ENCODE data around the gene GMPPA.

The GMPPA gene

DNA sequence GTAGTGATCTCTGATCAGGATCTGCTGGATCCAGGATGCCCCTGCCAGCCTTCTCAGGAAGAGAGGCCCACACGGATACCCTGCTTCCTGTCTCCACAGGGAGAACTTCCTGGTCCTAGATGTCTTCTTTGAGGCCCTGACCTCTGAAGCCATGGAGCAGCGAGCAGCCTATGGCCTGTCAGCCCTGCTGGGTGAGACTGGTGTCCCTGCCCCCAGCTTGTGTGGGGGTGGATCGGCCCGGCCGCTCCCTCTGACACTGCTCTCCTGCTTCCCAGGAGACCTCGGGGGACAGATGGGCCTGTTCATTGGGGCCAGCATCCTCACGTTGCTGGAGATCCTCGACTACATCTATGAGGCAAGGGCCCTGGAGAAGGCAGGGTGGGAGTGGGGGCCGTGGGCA, 38.3 kb downstream of the GMPPA start:
- H3K9me3 ChIP-seq (ENCODE audit: control insufficient read depth, low read length) = no peaks in the 10 kb centered on the region
- TF ChIP-seq, protein P1, sequence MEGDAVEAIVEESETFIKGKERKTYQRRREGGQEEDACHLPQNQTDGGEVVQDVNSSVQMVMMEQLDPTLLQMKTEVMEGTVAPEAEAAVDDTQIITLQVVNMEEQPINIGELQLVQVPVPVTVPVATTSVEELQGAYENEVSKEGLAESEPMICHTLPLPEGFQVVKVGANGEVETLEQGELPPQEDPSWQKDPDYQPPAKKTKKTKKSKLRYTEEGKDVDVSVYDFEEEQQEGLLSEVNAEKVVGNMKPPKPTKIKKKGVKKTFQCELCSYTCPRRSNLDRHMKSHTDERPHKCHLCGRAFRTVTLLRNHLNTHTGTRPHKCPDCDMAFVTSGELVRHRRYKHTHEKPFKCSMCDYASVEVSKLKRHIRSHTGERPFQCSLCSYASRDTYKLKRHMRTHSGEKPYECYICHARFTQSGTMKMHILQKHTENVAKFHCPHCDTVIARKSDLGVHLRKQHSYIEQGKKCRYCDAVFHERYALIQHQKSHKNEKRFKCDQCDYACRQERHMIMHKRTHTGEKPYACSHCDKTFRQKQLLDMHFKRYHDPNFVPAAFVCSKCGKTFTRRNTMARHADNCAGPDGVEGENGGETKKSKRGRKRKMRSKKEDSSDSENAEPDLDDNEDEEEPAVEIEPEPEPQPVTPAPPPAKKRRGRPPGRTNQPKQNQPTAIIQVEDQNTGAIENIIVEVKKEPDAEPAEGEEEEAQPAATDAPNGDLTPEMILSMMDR (IDR thresholded peaks at IDR 0.05) = no peak
- no peak overlapping the region for H3K4me3 ChIP-seq (ENCODE audit: low read depth, low read length)
- H3K27ac ChIP-seq = no peak overlapping the region
- no peaks in the 10 kb centered on the region for H3K27me3 ChIP-seq (ENCODE audit: control insufficient read depth, insufficient read depth, low read length)
- H3K4me2 ChIP-seq (ENCODE audit: low read length) = no peak overlapping the region
- H3K4me1 ChIP-seq = peaks cover 16% of the 10 kb centered on the region
- H2AFZ ChIP-seq = no peak overlapping the region
- no peak overlapping the region for H3K9ac ChIP-seq
- H3K79me2 ChIP-seq = peaks cover 9% of the 10 kb centered on the region
- no peaks in the 10 kb centered on the region for H3K36me3 ChIP-seq (ENCODE audit: control insufficient read depth, insufficient read depth, low read length)

DNA sequence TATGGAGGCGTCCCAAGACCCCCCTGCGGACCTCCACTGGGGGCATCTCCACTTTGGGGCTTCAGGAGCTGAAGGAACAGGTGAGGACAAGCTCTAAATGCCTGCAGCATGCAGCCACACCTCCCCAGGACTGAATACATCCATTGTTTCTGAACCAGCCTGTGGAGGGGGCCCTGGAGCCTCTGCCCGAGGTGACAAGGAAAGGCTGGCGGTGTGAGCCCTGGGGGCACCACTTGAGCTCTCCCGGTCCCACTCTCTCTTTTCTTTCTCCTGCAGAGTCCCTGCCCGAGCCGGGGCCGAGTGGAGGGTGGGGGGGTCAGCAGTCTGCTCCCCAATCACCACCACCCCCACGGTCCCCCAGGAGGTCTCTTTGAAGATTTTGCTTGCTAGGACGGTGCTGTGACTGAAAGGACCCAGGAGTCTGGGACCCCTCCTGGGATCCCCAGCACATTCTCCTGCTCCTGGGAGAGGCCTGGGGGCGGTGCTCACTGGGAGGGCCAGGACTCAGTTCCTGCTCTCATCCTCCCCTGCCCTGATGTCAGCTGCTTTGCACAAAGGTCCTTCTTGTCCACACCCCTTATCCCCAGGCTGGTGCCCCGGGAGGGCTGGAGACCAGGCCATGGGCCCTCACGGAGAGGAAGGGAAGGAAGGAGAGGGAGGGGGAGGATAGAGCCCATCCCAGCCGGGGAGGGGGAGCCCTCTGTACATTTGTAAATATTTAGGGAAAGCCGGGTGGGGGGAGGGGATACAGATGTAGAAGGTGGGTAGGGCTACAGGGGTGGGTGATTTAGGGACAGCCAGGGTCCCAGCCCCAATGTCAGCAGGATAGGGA, 39.2 kb downstream of the GMPPA start:
- Histone ChIP-seq H3K36me3 (ENCODE audit: control insufficient read depth, insufficient read depth, low read length) (no peaks in the 10 kb centered on the region), H2AFZ (no peak overlapping the region), H3K27me3 (ENCODE audit: control insufficient read depth, insufficient read depth, low read length) (no peaks in the 10 kb centered on the region), H3K9me3 (ENCODE audit: control insufficient read depth, low read length) (no peaks in the 10 kb centered on the region), H3K4me3 (ENCODE audit: low read depth, low read length) (no peak overlapping the region), H3K27ac (no peak overlapping the region), H3K4me2 (ENCODE audit: low read length) (no peak overlapping the region), H3K9ac (no peak overlapping the region), H3K4me1 (peaks cover 22% of the 10 kb centered on the region), H3K79me2 (peaks cover 9% of the 10 kb centered on the region)
- TF ChIP-seq, protein P1 (IDR thresholded peaks at IDR 0.05) = no peak

DNA sequence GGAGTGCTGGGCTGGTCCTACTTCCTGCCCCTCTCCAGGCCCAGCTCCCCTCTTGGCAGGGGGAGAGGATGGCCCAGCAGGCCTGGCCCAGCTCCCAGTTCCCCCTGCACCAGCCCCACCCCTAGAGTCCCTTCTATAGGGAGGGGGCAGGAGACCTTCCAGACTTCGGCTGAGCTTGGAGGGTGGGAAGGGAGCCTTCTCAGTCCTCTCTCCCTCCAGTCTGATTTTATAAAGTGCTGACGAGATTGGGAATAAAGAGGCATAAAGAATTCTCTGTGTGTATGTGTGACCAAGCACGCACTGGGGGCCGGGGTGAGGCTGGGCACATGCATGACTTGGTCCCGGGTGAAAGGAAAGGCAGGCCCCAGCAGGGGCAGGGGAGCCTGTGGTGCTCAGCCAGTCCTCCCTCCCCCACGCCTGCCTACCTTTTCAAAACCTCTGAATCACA, 39.8 kb downstream of the GMPPA start:
- Histone ChIP-seq H3K9me3 (ENCODE audit: control insufficient read depth, low read length) (no peaks in the 10 kb centered on the region), H3K27me3 (ENCODE audit: control insufficient read depth, insufficient read depth, low read length) (no peaks in the 10 kb centered on the region), H3K79me2 (peaks cover 9% of the 10 kb centered on the region), H3K4me1 (peaks cover 22% of the 10 kb centered on the region), H3K4me3 (ENCODE audit: low read depth, low read length) (no peak overlapping the region), H2AFZ (no peak overlapping the region), H3K4me2 (ENCODE audit: low read length) (no peak overlapping the region), H3K36me3 (ENCODE audit: control insufficient read depth, insufficient read depth, low read length) (no peaks in the 10 kb centered on the region), H3K27ac (no peak overlapping the region), H3K9ac (no peak overlapping the region)
- TF ChIP-seq, protein P1 (IDR thresholded peaks at IDR 0.05) = no peak

DNA sequence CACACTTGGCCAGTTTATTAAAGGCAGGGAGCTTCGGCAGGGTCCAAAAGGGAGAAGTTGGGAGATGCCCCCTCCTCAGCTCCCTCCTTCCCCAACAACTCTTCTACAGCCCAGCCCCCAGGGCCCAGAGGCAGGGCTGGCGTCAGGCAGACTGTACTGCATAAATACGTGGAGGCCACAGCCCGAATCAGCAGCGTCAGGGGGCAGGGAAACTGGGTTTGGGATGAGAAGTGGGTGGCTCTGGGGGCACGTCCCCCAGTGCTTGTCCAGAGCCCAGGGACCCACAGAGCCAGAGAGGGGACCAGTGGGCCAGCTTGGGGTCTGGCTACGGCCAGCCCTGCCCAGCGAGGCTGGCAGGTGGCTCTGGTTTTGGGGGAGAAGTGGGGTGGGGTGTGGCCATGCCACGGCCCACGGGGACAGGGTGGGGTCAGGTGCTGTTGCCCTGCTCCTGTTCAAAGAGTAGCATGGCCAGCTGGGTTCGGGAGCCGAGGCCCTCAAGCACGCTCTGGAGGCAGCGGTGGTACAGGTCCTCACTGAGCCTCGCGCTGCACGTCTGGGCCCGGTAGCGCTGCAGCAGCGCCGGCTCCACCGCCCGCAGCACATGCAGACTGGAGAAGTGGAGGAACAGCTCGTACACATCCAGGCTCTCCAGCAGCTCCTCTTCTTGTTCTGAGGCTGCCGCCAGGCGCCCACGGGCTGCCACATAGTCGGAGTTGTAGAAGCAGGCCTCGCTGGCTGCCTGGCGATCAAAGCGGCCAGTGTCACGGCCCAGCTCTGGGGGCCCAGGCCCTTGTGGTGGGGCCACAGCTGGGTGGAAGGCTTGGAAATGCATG, 40.5 kb downstream of the GMPPA start:
- Histone ChIP-seq H3K36me3 (ENCODE audit: control insufficient read depth, insufficient read depth, low read length) (no peaks in the 10 kb centered on the region), H3K27ac (no peak overlapping the region), H3K79me2 (peaks cover 9% of the 10 kb centered on the region), H3K4me3 (ENCODE audit: low read depth, low read length) (no peak overlapping the region), H3K9ac (no peak overlapping the region), H3K27me3 (ENCODE audit: control insufficient read depth, insufficient read depth, low read length) (no peaks in the 10 kb centered on the region), H3K4me2 (ENCODE audit: low read length) (no peak overlapping the region), H3K9me3 (ENCODE audit: control insufficient read depth, low read length) (no peaks in the 10 kb centered on the region), H3K4me1 (peaks cover 21% of the 10 kb centered on the region), H2AFZ (no peak overlapping the region)
- TF ChIP-seq, protein P1 (IDR thresholded peaks at IDR 0.05) = no peak
